ENCODE data around the gene INPP5A.
"Not testable (repeated sequence)": the region's sequence is repeated elsewhere in the genome, so short reads cannot be mapped to it uniquely, and the experiment has no call there.

Gene INPP5A

DNA sequence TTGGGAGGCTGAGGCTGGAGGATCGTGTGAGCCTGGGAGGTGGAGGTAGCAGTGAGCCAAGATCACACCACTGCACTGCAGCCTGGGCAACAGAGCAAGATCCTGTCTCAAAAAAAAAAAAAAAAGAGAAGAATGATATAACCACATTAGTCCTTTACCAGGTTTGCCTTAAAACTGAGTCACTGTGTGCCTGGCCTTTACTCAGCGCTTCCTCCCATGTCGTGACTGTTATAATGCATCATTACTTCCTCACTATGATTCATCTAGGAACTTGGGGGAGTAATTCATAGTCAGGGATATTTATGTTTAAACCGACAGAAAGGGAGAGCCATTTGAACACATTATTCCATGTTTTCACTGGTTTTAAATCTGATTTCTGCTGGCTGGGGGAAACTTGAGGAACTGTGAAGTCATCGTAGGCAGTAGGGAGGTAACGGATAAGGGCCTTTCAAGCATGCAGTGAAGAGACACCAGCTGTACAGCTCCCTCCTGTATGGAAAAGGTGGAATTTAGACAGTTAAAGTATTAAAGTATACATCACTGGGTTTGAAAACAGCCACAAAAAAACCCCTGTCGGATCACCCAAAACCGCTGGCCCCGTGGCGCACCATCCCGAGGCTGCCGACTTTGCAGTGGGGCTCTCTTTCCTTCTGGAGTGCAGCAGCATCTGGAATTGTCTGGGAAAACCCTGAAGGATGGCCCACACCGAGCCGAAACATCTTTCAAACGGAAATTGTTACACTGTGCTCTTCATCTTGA is 128.5 kb downstream of the INPP5A start:
- DNase-seq: no peak

DNA sequence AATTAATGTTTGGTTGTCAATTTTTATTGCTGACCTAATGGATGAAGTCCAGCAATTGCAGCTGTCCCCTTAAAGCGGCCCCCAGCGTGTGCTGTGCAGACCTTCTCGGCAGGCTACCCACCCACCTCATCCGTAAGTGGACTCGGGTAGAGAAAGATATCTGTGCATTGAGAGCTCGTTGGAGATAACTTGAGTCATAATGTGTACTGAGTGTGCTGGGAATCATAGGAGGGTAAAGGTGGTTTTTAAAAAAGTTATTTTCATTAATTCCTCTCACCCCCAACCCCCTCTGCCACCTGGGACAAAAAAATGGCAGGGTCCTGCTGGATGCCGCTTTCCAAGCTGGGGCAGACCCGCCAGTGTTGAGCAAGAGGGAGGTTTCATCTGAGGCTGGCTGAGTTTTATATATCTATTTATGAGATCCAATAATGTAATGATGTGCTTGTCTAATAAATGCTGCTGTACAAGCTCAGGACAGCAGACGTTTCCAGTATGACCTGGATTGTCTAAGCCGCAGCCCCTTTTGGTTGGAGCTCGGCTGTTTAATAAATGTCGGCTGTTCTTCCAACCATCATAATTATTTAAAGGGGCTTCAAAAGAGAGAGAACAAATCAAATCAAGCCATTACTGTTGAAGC is 129.2 kb downstream of the INPP5A start:
- no peak for DNase-seq

DNA sequence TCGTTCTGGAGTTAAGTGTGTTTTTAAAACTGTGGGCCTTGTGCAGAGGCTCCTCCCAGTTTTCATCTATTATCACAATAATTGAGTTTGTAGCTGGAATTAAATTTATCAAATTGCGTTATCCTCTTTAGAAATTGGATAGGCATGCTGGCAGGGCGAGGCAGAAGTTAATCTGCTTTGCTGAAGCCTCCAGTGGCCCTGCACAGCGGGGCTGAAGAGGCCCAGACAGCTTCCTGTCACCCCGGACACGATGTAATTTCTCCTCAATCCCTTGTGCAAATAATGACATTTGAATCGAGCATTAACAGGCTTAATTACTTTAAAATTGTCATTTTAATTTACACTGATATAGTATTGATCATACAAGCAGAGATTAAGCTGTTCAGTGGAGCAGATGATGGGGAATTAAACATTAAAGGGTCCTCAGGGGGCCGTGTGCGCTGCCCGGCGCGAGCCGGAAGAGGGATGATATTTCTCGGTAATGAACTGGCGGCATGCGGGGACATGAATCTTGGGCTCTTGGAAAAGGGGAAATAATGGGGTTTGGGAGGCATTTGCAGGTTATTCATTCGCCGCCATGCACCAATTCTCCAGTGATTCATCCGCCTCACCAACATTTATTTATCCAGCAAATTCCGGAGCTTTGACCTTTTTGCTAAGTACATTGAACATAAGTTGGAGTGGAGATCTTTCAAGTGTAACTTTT is 129.9 kb downstream of the INPP5A start:
- no peak for DNase-seq

DNA sequence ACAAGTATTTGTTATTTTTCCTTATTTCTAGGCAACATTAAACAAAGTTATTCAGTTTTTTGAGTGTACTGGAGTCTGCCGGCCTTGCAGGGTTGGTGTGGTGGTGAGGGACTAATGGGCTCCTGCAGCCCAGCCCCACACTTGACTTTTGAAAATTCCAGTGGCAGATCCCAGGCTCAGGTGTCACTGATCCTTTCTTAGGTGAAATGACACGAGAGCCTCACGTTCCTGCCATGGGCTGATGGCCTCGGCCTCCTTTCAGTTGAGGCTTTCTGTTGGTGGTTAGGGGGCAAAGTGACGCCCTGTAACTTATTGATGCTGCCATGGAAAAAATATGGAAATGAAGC is 130.4 kb downstream of the INPP5A start:
- no peak for DNase-seq

DNA sequence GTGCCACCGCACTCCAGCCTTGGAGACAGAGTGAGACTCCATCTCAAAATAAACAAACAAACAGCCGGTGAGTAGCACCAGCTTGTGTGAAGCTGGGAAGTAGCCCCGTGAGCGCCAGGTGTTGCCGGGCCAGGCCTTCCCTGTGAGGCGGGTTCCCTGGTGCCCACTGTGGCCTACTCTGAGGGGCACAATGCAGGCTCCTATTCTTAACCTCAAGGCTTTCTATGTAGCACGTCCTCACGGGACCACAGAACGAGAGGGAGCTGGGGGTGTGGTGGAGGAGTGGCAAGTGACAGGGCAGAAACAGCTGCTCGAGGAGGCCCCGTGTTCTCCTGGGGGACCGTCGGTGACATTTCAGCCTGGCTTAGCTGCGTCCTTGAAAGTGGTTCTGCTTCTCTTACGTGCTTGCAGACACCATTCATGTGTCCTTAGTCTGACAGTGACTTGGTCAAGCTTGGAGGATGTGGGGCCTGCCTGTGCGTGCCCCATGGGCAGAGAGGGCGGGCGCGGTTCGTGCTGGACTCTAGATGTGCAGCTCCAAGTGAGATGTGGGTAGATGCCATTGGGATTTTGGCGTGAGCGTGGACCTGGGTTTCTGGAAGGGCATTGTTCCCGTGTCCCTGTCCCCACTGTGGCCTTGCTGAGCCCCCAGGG is 131.7 kb downstream of the INPP5A start:
- DNase-seq: no peak

DNA sequence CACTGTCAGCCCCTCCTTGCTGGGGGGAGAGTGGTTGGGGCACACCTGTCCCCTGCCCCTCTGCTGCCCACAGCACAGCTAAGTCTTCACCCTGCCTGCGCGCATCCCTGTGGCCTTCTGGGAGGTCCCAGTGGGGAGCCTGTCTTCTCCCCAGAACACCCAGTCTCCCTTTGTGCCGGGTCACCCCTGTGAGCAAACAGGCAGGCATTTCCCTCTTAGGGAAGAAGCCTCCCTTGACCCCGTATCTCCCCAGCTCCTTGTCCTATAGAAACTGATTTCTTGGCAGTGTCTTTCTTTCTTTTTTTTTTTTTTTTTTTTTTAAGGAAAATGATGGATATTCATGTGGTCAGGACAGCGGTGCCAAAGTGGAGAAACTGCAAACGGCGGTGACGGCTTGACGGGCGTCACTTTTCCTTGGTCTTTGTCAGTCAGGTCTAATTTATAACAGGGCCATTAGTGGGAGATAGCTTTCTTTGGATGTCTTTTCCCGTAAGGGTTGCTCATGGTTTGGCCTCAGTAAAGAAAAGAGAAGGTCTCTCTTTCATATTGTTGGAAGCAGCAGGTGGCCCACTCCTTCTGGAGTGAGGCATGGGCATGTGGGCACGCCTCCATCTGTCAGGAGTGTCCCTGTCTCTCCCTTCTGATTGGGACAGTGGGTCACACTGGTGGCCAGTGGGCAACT is 133.1 kb downstream of the INPP5A start:
- DNase-seq: no peak

DNA sequence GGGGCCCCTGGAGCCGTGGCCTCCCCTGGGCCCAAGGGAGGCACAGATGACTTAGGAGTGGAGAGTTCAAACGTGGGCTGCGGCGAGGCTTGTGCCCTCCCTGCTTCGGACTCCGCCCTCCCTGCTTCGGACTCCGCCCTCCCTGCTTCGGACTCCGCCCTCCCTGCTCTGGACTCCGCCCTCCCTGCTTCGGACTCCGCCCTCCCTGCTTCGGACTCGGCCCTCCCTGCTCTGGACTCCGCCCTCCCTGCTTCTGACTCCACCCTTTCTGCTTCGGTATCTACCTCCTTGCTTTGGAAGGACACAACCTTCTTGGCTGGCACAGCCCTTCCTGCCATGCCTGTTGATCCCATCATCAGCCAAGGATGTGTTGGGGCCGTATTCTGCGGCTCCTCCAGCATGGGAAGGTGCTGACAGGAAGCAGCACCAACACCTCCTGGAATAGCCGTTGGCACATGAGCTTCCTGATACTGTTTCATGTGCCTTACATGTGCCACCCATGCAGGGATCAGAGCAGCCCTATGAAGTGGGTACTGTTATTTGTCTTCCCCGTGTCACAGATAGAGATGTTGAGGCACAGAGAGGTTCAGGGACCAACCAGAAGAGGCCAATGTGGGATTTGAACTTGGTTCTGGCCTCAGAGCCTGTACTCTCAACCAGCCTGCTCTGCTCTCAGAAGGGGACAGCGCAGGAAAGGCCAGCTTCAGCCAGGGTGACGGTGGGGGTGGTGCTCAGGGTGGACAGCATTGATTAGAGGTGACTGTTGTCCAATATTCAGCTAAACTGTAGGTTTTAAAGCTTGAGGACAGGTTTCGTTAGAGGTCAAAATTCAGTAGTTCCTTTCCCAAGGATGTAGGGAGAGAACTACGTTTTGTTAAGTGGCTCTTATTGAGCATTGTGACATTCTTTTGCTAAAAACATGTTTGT is 133.9 kb downstream of the INPP5A start:
- DNase-seq: no peak

DNA sequence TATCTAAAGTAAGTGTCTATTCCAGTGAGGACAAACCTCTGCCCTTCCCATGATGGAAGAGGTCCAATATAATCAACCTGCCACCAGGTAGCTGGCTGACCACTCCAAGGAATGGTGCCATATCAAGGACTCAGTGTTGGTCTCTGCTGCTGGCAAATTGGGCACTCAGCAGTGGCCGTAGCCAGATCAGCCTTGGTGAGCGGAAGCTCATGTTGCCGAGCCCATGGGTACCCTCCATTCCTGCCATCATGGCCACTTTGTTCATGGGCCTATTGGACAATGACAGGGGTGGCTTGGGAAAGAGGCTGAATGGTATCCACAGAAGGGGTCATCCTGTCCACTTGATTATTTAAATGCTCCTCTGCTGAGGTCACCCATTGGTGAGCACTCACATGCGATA is 136.2 kb downstream of the INPP5A start:
- DNase-seq: not testable (repeated sequence)

DNA sequence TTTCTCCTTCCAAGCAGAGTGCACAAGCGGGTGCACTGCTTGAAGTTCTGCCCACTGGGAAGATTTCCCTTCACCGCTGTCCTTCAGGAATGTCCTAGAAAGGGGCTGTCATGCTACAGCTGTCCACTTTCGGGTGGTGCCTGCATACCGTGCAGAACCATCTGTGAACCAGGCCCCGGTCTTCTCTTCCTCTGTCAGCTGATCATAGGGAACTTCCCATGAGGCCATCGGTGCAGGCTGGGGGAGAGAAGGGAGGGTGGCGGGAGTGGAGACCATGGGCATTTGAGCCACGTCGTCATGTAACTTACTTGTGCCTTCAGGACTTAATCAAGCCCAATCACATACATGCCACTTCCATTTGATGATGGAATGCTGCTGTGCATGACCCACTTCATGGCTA is 136.7 kb downstream of the INPP5A start:
- DNase-seq: no peak

DNA sequence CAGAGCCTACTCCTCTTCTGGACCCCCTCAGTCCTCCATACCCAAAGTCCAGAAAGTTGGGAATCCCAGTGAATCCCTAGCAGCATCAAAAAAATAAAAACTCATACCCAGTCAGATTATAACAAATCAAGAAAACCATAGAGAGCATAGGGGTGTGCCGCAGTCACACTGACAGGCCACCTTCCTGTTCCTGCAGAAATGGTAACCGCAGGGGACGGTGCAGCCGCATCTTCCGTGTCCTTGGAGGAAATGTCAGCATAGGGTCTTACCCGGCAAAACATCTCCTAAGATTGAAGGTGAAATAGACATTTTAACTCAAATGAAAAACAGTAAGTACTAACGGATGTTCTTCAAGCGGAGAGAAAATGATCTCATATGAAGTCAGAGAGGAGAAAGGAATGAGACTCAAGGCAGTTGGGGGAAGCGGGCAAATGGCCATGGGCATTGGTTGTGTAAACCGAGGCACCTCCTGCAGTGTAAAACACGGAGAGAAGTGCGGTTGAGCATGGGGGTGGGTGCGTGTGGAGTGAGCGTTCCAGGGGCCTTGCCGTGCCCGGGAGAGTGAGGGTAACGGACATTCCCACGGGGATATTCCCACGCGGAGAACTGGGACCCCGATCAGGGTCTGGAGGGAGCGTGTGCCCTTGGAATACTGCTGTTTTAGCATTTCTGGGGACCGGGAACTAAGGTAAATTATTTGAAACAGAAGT is 137.6 kb downstream of the INPP5A start:
- DNase-seq: no peak

DNA sequence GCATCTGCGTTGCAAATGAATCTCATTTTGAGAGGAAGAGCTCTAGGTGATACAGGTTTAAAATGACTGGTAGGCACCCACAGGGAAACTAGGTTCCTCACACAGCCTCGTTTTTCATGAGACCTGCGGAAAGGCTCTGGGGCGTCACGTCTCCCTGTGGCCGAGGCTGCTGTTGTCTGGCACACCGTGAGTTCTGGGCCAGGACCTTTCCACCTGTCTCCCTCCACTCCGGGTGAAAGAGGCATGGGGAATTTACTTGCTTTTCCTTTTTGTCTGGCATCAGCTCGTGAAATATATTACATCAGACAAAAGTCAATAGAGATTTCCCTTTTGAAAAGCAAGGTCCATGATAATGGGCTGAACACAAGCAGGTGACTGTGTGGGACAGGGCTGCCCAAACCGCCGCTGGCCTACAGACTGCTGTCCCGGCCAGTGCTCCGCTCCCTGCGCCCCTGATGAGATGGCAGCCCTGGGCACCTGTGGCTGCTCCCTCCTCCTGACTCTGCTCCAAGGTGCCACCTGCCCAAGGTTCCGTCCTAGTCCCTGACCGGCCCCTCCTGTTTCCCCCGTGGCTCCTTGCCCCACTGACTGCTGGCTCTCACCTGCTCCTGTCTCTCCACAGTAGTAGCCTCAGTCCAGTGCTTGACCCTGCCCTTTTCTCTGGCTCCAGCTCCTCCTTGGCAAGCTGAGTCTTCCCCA is 138.8 kb downstream of the INPP5A start:
- no peak for DNase-seq

DNA sequence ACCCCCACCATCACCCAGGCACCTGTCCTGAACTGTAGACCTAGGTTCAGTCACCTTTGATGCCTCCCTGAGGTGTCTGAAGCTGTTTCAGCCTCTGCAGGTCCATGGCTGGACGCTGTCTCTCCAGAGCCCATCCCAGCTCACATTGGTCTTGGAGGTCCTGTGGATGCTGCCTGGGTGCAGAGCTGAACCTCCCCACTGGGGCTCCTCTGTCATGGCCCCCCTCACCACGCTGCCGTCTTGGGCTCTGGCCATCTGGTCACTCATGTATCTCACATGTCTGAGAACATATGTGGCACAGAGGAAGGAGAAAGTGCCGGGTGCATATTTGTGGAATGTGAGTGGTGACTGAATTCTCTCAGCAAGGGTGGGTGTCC is 139.5 kb downstream of the INPP5A start:
- DNase-seq: no peak

DNA sequence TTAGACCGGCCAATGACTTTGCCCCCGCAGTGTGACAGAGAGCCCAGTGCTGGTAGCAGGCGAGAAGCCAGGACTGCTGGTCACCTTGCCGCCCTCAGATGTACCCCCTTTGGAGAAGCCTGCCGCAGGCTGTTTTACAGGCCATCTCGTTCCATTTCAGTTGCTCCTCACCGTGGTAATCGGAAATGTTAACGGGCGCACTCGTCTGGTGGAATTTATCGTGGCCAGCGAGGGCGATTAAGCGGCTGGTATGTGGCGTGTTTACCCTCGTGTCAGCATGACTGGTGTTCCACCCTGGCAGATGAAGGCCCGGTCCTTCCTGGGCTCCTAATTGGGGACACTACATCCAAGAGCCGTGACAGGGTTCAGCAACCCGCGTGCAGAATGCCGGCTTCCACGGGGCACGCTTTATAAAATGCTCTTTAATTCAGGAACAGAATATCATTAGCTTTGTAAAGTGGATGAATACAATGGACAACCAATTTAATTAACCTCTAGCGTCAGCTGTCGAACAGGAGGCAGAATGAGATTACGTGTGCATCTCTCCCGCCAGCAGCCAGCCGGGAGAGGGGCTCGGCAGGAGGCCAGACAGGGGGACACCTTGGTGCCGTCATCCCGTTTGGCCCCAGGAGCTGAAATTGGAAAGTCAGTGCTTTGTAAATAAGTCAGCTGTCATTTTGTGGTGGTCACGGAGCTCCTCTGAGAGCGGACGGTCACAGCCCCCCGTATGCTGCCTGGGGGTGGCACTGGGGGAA is 140.1 kb downstream of the INPP5A start:
- DNase-seq: no peak

DNA sequence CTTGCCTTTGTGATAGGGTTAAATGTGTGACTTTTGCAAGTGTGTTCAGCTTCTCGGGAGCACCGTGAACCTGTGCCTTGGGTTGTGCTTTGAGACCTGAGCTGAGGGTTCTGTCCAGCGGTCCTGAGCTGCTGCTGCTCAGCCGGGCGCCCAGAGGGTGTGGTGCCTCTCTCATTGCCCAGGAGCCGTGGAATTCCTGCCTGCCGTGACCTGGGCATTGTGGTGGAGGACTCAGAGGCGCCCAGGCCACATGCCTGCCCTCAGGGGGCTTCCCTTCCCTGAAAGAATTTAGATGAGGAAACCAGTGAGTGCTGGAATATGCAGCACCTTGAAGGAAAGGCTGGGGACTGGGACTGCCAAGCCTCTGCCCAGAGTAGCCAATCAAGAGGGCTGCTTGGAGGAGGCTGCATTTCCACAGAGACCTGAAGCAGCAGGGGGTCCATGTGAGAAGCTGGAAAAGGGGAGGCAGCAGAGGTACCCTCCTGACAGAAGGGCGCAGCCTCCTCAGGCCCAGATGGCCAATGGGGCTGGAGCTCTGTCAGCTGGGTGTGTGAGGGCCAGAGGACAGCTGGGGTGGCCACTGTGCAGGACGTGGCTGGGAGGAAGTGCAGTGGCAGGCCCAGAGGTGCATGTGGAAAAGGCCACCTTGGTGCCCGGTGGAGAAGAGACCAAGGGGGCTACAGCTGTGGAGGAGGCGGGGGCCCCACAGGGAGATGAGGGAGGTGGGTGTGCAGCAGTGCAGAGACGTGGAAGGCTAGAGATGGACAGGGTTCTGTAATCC is 141.0 kb downstream of the INPP5A start:
- DNase-seq: no peak

DNA sequence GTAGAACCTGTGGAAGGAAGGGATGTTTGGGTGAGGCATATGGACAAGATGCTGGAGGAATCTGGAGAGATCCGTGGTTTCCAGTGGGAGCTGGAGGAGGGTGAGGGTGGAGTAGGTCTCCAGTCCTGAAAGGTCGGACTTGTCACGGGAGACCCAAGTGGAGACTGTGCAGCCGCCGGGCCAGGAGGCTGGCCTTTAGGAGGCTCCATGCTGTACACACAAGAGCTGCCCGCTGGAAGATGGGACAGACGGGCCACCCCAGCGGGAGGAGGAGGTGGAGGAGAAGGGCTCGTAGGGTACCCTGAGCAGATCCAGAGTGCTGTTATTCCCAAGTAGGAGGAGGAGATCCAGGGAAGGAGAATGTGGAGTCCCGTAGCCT is 141.6 kb downstream of the INPP5A start:
- DNase-seq: no peak

DNA sequence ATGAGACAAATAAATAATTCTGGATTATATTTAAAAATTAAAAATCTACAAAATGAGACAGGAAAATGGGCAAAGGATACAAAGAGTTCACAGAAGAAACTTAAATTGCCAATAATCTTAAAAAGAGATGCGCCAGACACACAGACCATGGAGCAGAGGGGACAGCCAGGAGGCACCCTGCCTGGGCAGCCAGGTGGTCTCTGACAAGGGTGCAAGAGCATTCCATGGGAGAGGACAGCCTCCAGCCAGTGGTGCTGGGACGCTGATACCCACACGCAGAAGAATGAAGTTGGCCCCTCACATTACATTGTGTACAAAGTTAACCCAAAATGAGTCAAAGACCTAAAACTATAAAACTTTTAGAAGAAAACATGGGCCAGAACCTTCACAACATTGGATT is 142.1 kb downstream of the INPP5A start:
- no peak for DNase-seq

DNA sequence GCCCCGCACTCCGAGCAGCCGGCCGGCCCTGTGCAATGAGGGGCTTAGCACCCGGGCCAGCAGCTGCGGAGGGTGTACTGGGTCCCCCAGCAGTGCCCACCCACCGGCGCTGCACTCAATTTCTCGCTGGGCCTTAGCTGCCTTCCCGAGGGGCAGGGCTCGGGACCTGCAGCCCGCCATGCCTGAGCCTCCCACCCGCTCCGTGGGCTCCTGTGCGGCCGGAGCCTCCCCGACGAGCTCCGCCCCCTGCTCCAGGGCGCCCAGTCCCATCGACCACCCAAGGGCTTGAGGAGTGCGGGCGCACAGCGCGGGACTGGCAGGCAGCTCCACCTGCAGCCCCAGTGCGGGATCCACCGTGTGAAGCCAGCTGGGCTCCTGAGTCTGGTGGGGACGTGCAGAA is 143.2 kb downstream of the INPP5A start:
- not testable (repeated sequence) for DNase-seq

DNA sequence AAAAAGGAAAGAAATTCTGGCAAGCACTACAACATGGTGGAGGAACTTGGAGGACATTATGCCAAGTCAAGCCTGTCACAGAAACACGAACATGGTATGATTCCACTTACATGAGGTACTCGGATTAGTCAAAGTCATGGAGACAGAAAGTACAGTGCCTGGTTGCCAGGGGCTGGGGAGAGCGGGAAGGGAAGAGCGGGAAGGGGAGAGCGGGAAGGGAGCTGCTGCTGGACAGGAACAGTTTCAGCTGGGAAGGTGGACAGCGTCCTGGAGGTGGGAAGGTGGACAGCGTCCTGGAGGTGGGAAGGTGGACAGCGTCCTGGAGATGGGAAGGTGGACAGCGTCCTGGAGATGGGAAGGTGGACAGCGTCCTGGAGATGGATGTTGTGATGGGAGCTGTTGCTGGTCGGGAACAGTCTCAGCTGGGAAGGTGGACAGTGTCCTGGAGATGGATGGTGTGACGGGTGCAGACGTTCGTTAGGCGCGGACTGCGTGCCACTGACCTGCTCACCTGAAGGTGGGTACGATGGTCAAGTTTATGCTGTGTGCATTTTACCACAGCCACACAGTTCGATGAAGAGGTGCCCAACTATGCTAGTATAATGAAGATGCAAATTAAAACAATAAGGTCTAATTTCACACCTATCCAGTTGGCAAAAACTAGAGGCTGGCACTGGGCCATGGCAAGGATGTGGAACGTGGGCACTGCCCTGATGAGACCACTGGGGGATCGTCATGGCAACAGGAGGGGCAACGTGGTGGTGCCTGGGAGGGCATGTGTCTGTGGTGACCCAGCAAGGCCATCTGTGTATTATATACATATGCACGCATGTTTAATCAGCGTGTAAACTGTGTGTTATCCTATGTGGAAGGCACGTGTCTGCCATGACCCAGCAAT is 144.5 kb downstream of the INPP5A start:
- DNase-seq: no peak
